ENCODE measurements around the gene TBCK.

TBCK gene

DNA sequence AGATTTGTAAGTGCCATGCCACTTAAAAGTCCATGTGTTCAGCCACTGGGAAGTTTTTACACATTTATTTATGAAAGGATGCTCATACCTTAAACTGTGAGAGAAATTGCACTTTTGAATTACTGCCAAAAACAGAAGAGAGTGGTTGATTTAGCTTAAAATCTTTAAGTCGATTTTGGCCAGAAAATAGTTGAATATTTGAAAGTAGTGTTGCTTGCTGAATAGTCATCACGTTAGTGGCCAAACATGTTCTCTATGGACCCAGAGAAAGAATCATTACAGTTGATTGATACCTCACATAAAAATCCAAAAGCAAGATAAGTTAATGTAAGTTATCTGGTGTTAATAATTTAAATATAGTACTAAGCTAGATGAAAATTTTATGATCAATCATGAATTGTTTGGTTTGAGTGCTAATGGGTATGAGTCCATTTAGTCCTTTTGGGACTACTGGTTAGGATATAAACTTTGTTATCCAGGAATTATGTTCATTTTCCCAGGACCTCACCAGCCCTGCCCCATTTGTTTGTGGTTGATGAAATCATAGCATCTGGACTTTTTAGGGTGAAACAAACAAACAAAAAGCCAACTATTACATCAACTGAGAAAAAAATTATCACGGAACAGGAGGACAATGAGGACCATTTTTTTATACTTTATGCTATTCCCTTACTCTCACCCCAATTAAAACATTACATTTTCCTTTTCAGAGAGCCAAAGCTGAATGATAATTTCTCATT, 46.2 kb upstream of the TBCK start:
- TF ChIP-seq EZH2phosphoT487 (IDR thresholded peaks at IDR 0.05; ENCODE audit: low read length), result no peak
- no peak for TF ChIP-seq EZH2 (optimal IDR thresholded peaks at IDR 0.05; ENCODE audit: low read depth, low read length)
- no peak for TF ChIP-seq CTCF (IDR thresholded peaks at IDR 0.05; ENCODE audit: low read length)
- Histone ChIP-seq H3K9ac (ENCODE audit: low read length) (no peak overlapping the region), H3K9me3 (replicated peaks; ENCODE audit: insufficient read depth, low read length) (no peaks in the 10 kb centered on the region), H2AFZ (ENCODE audit: low read length) (no peak overlapping the region), H3K4me3 (ENCODE audit: low read length) (no peak overlapping the region), H3K27ac (ENCODE audit: low read length) (no peak overlapping the region), H3K9me2 (replicated peaks; ENCODE audit: insufficient read depth, low read length) (no peaks in the 10 kb centered on the region), H4K20me1 (ENCODE audit: insufficient read depth, low read length) (no peaks in the 10 kb centered on the region), H3F3A (ENCODE audit: insufficient read depth, low read length) (no peaks in the 10 kb centered on the region), H3K4me2 (ENCODE audit: low read depth, low read length) (no peak overlapping the region), H3K27me3 (replicated peaks; ENCODE audit: insufficient read depth, low read length) (no peaks in the 10 kb centered on the region), H3K4me1 (ENCODE audit: low read length) (no peaks in the 10 kb centered on the region), H3K36me3 (replicated peaks; ENCODE audit: insufficient read depth, low read length) (no peaks in the 10 kb centered on the region), H3K79me2 (ENCODE audit: low read length) (no peaks in the 10 kb centered on the region)
- no peak for DNase-seq

GRCh38 chr4:106358899-106359298, 42.9 kb upstream of the TBCK start:
- no peak overlapping the region for H3K4me3 ChIP-seq (ENCODE audit: low read length)
- H3K4me2 ChIP-seq (ENCODE audit: low read depth, low read length), result no peak overlapping the region
- H3F3A ChIP-seq (ENCODE audit: insufficient read depth, low read length), result no peaks in the 10 kb centered on the region
- H3K36me3 ChIP-seq (replicated peaks; ENCODE audit: insufficient read depth, low read length), result no peaks in the 10 kb centered on the region
- H3K9me3 ChIP-seq (replicated peaks; ENCODE audit: insufficient read depth, low read length), result no peaks in the 10 kb centered on the region
- no peaks in the 10 kb centered on the region for H3K79me2 ChIP-seq (ENCODE audit: low read length)
- no peaks in the 10 kb centered on the region for H3K9me2 ChIP-seq (replicated peaks; ENCODE audit: insufficient read depth, low read length)
- TF ChIP-seq CTCF (IDR thresholded peaks at IDR 0.05; ENCODE audit: low read length) (no peak), EZH2phosphoT487 (IDR thresholded peaks at IDR 0.05; ENCODE audit: low read length) (no peak), EZH2 (optimal IDR thresholded peaks at IDR 0.05; ENCODE audit: low read depth, low read length) (no peak)
- no peak overlapping the region for H2AFZ ChIP-seq (ENCODE audit: low read length)
- H3K27me3 ChIP-seq (replicated peaks; ENCODE audit: insufficient read depth, low read length), result no peaks in the 10 kb centered on the region
- DNase-seq, result no peak
- H3K4me1 ChIP-seq (ENCODE audit: low read length), result no peaks in the 10 kb centered on the region
- no peaks in the 10 kb centered on the region for H4K20me1 ChIP-seq (ENCODE audit: insufficient read depth, low read length)
- no peak overlapping the region for H3K27ac ChIP-seq (ENCODE audit: low read length)
- H3K9ac ChIP-seq (ENCODE audit: low read length), result no peak overlapping the region

DNA sequence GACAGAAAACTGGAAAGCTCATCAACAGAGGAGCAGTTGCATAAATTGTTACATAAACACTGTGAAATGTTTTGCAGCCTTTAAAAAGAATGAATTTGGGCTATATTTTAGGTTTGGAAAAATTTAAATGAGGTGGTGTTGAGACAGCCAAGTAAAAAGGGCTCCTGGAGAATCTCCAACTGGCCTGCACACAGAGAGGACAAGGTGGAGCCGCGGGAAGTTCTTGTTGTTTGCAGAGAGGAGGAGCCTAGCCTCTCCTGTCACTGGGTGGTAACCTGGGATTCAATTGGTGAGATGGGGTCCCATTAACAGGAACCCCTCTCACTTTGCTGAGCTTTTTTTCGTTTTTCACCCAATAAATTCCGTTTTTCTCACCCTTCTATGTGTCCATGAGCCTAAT, 39.2 kb upstream of the TBCK start:
- no peak overlapping the region for H2AFZ ChIP-seq (ENCODE audit: low read length)

More for the DNA sequence above, 39.2 kb upstream of the TBCK start:
- Histone ChIP-seq H3K4me3 (ENCODE audit: low read length) (no peak overlapping the region), H4K20me1 (ENCODE audit: insufficient read depth, low read length) (no peaks in the 10 kb centered on the region), H3K9ac (ENCODE audit: low read length) (no peak overlapping the region), H3K36me3 (replicated peaks; ENCODE audit: insufficient read depth, low read length) (no peaks in the 10 kb centered on the region), H3F3A (ENCODE audit: insufficient read depth, low read length) (no peaks in the 10 kb centered on the region), H3K79me2 (ENCODE audit: low read length) (no peaks in the 10 kb centered on the region), H3K9me2 (replicated peaks; ENCODE audit: insufficient read depth, low read length) (no peaks in the 10 kb centered on the region), H3K27ac (ENCODE audit: low read length) (no peak overlapping the region), H3K27me3 (replicated peaks; ENCODE audit: insufficient read depth, low read length) (no peaks in the 10 kb centered on the region), H3K4me1 (ENCODE audit: low read length) (no peaks in the 10 kb centered on the region), H3K9me3 (replicated peaks; ENCODE audit: insufficient read depth, low read length) (no peaks in the 10 kb centered on the region), H3K4me2 (ENCODE audit: low read depth, low read length) (no peak overlapping the region)
- TF ChIP-seq CTCF (IDR thresholded peaks at IDR 0.05; ENCODE audit: low read length) (no peak), EZH2 (optimal IDR thresholded peaks at IDR 0.05; ENCODE audit: low read depth, low read length) (no peak), EZH2phosphoT487 (IDR thresholded peaks at IDR 0.05; ENCODE audit: low read length) (no peak)
- no peak for DNase-seq

Data from MM.1S (cell line).